ENCODE results near the gene CFAP46. TPM values are rescaled to one million over a fixed set of nuclear protein-coding genes. Genes with fewer than 3 reads are reported as not detected.

The CFAP46 gene
- total and polyA plus RNA-seq, 2 experiments from 2014 or later, result 0.20 to 0.22 TPM

DNA sequence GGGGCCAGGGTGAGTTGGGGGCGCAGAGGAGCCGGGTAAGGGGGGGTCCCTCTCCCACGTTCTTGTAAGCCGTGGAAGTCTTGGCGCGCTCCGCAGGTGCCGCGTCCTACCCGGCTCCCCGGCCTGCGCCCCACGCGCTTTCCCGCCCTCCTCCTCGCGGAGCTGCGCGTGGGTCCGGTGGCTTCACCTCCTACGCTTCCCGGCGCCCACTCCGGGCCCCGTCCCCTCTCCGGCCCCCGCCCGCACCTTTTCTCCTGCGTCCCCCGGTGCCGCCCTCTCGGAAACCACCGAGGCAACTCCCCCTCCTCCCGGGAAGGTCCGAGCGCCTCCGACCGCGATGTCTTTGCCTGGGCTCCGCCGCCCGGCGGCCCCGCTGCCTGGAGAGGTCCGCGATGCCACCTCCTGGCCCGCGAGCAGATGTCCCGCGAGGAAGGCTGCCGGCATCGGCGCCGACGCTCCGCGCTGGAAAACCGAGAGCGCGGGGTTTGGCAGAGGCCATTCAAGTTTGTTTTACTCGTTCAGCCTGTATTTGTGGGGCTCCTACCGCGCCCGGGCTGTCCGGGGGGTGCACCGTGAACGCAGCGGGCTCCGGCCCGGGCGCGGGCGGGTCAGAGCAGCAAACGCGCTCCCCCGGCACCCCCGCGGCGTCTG is 154.1 kb downstream of the CFAP46 start:
- no peak overlapping the region for H2AFZ ChIP-seq
- in situ Hi-C loops (cut with MboI), result no loop called here

DNA sequence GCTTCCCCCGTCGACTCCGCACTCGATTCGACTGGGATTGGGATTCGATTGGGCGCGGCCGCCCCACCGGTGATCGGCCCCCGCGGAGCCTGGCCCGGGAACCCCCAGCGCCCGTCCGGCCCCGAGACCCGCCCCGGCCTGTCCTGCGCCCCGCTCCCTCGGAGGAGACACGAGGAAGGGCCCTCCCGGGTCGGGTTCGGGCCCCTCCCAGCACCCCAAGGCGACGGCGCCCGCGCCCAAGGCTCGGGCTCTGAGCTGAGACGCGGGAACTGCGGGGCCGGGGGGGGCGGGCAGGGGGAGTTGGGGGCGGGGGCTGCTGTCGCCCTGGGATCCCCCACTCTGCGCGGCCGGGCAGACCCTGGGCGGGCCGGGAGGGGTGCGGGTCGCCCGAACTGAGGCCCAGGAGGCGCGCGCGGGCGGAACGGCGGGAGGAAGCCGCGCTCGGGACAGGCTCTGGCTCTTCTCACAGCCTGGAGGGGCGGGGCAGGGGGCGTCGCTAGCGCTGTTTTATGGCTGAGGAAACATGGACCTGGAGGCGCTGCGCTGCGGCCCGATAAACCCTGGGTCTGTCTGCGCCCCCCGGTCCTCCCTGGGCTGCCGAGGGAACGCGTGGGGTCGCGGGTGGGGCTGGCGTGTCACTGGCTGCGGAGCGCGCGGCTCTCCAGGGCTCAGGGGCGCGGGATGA is 154.7 kb downstream of the CFAP46 start:
- DNase-seq, result no peak
- Histone ChIP-seq H3K27me3 (replicated peaks; ENCODE audit: insufficient read depth) (peaks cover 40% of the 10 kb centered on the region), H3K27ac (no peak overlapping the region), H3F3A (ENCODE audit: insufficient read depth) (no peaks in the 10 kb centered on the region), H3K4me2 (ENCODE audit: unreplicated experiment) (no peak overlapping the region), H3K9ac (no peak overlapping the region), H3K79me2 (ENCODE audit: insufficient read depth) (no peaks in the 10 kb centered on the region), H3K9me2 (ENCODE audit: insufficient read depth) (no peaks in the 10 kb centered on the region), H3K4me3 (no peak overlapping the region), H3K4me1 (ENCODE audit: insufficient read depth) (no peaks in the 10 kb centered on the region), H4K20me1 (ENCODE audit: insufficient read depth) (no peaks in the 10 kb centered on the region), H2AFZ (no peak overlapping the region), H3K36me3 (ENCODE audit: low read depth) (no peaks in the 10 kb centered on the region), H3K9me3 (ENCODE audit: low read depth) (no peaks in the 10 kb centered on the region)
- TF ChIP-seq EZH2phosphoT487 (IDR thresholded peaks at IDR 0.05; ENCODE audit: insufficient read depth, low read depth) (no peak), EZH2 (IDR thresholded peaks at IDR 0.05; ENCODE audit: insufficient read depth, poor library complexity, severe bottlenecking) (no peak)
- WGBS, 2 experiments (ENCODE audit: low coverage in 1 of 2, low lambda C conversion rate in 2 of 2, missing lambda C conversion rate in 2 of 2), result 3 to 8% methylated on average over 29 to 75 of the region's 80 CpGs
- in situ Hi-C loops (cut with MboI), result no loop called here

More for the DNA sequence above, 154.1 kb downstream of the CFAP46 start:
- no peak overlapping the region for H3K4me2 ChIP-seq (ENCODE audit: unreplicated experiment)
- H3F3A ChIP-seq (ENCODE audit: insufficient read depth), result no peaks in the 10 kb centered on the region
- no peaks in the 10 kb centered on the region for H3K9me3 ChIP-seq (ENCODE audit: low read depth)
- peaks cover 40% of the 10 kb centered on the region for H3K27me3 ChIP-seq (replicated peaks; ENCODE audit: insufficient read depth)
- no peaks in the 10 kb centered on the region for H4K20me1 ChIP-seq (ENCODE audit: insufficient read depth)
- H3K9me2 ChIP-seq (ENCODE audit: insufficient read depth), result no peaks in the 10 kb centered on the region
- H3K9ac ChIP-seq, result no peak overlapping the region
- no peaks in the 10 kb centered on the region for H3K79me2 ChIP-seq (ENCODE audit: insufficient read depth)
- H3K4me1 ChIP-seq (ENCODE audit: insufficient read depth), result no peaks in the 10 kb centered on the region
- TF ChIP-seq EZH2phosphoT487 (IDR thresholded peaks at IDR 0.05; ENCODE audit: insufficient read depth, low read depth) (0 out of 2 replicates have a peak, but pooled peaks have one; percentile 12), EZH2 (IDR thresholded peaks at IDR 0.05; ENCODE audit: insufficient read depth, poor library complexity, severe bottlenecking) (no peak)
- no peaks in the 10 kb centered on the region for H3K36me3 ChIP-seq (ENCODE audit: low read depth)
- DNase-seq, result peak; percentile 41
- 2% methylated on average over 49 to 73 of the region's 79 CpGs for WGBS, 2 experiments (ENCODE audit: low coverage in 1 of 2, low lambda C conversion rate in 2 of 2, missing lambda C conversion rate in 2 of 2)
- no peak overlapping the region for H3K27ac ChIP-seq
- H3K4me3 ChIP-seq, result no peak overlapping the region

DNA sequence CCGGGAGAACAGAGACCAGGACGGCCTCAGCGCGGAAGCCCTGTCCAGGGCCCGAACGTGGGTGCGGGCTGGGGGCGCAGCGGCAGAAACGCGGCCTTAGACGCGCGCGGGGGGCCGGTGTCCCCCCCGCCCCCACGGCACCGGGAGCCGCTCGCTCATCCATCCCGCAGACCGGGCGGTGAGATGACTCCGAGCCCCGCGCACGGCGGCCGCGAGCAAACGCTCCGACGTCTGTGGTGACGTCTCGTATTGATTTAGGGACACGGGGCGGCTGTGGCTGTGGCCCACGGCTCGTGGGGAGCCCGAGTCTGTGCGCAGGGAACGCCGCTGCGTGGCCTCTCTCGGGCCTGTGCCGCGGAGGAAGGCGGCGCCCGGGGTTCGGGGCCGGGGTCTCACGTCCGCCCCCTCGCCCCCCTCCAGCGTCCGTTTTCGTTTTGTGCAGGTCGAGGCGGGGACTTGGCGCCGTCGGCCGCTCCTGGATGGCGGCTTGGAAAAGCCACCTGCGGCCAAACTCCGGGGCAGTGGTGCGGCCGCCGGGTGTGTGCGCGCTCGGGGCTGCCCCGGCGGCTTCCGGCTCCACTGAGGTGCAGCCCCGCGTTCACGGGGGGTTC is 155.4 kb downstream of the CFAP46 start:
- TF ChIP-seq EZH2 (IDR thresholded peaks at IDR 0.05; ENCODE audit: insufficient read depth, poor library complexity, severe bottlenecking) (peak; percentile 19), EZH2phosphoT487 (IDR thresholded peaks at IDR 0.05; ENCODE audit: insufficient read depth, low read depth) (0 out of 2 replicates have a peak, but pooled peaks have one; percentile 49)
- no peak overlapping the region for H2AFZ ChIP-seq
- DNase-seq, result no peak
- no peaks in the 10 kb centered on the region for H3K9me3 ChIP-seq (ENCODE audit: low read depth)
- no peaks in the 10 kb centered on the region for H3K9me2 ChIP-seq (ENCODE audit: insufficient read depth)
- H4K20me1 ChIP-seq (ENCODE audit: insufficient read depth), result no peaks in the 10 kb centered on the region
- WGBS, 2 experiments (ENCODE audit: low coverage in 1 of 2, low lambda C conversion rate in 2 of 2, missing lambda C conversion rate in 2 of 2), result 3 to 4% methylated on average over 56 to 64 of the region's 80 CpGs
- no peak overlapping the region for H3K9ac ChIP-seq
- no peaks in the 10 kb centered on the region for H3K36me3 ChIP-seq (ENCODE audit: low read depth)
- H3K27ac ChIP-seq, result no peak overlapping the region
- no peaks in the 10 kb centered on the region for H3F3A ChIP-seq (ENCODE audit: insufficient read depth)
- peaks cover 40% of the 10 kb centered on the region for H3K27me3 ChIP-seq (replicated peaks; ENCODE audit: insufficient read depth)
- no peak overlapping the region for H3K4me2 ChIP-seq (ENCODE audit: unreplicated experiment)
- H3K4me3 ChIP-seq, result no peak overlapping the region
- H3K4me1 ChIP-seq (ENCODE audit: insufficient read depth), result no peaks in the 10 kb centered on the region
- in situ Hi-C loops (cut with MboI), result no loop called here
- H3K79me2 ChIP-seq (ENCODE audit: insufficient read depth), result no peaks in the 10 kb centered on the region

DNA sequence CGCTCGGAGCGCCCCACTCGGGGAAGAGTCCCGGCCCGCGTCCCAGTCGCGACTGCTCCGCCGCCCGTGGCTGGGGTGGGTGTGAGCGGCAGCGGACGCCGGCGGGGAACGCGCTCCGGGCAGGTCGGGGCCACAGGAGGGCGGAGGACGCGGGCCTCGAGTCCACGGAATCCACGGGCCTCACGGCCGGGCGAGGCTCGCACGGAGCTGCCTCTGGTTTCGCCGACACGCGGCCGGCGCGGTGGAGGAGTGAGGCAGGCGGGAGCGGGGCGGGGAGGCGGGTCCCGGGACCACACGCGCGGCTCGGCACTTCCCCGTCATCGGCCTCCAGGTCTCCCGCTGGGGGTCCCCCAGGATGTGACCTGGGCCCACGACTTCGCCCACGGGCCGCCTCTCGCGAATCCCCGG is 155.9 kb downstream of the CFAP46 start:
- in situ Hi-C loops (cut with MboI), result no loop called here
- 2 to 4% methylated on average over 32 to 34 of the region's 58 CpGs for WGBS, 2 experiments (ENCODE audit: low coverage in 1 of 2, low lambda C conversion rate in 2 of 2, missing lambda C conversion rate in 2 of 2)
- Histone ChIP-seq H4K20me1 (ENCODE audit: insufficient read depth) (no peaks in the 10 kb centered on the region), H3K4me3 (no peak overlapping the region), H3K79me2 (ENCODE audit: insufficient read depth) (no peaks in the 10 kb centered on the region), H3K9me2 (ENCODE audit: insufficient read depth) (no peaks in the 10 kb centered on the region), H3K27me3 (replicated peaks; ENCODE audit: insufficient read depth) (peaks cover 40% of the 10 kb centered on the region), H3K36me3 (ENCODE audit: low read depth) (no peaks in the 10 kb centered on the region), H3K4me2 (ENCODE audit: unreplicated experiment) (no peak overlapping the region), H3K4me1 (ENCODE audit: insufficient read depth) (no peaks in the 10 kb centered on the region), H3K9me3 (ENCODE audit: low read depth) (no peaks in the 10 kb centered on the region), H2AFZ (no peak overlapping the region), H3F3A (ENCODE audit: insufficient read depth) (no peaks in the 10 kb centered on the region), H3K9ac (no peak overlapping the region), H3K27ac (no peak overlapping the region)
- TF ChIP-seq EZH2phosphoT487 (IDR thresholded peaks at IDR 0.05; ENCODE audit: insufficient read depth, low read depth) (peak; percentile 82; the same call in 1 of the 2 replicates), EZH2 (IDR thresholded peaks at IDR 0.05; ENCODE audit: insufficient read depth, poor library complexity, severe bottlenecking) (peak; percentile 65)
- no peak for DNase-seq

Data from GM23248 (cell line).